Lower leg skin (tissue), 4 donors: ENCODE measurements around the gene CHTF18. TPM values are rescaled to one million over a fixed set of nuclear protein-coding genes. Genes with fewer than 3 reads are reported as not detected.

Source experiments
- DNase-seq, 2 donors: peaks; one replicate each; pipeline ENCODE4 v3.0.0-alpha.2; 2019; ENCODE audit warnings: low spot score in 2 of 2
- H3K4me3 ChIP-seq: fragments of 200-600 bp; sonication (generic); 2 replicates; pipeline ENCODE4 v1.5.1; 2017; ENCODE audit warnings: mild to moderate bottlenecking, low read depth; ENCODE audit not compliant: poor library complexity, severe bottlenecking
- POLR2A ChIP-seq, 2 donors: fragments of 450-650 bp; IDR thresholded peaks; one replicate each; pipeline ENCODE4 v1.6.1; 2016 to 2017; ENCODE audit warnings: antibody characterized with exemption in 2 of 2, mild to moderate bottlenecking in 1 of 2, moderate library complexity in 1 of 2
- WGBS, 2 donors: methylation state at CpG; one replicate each; pipeline ENCODE4 v1.1.5; 2018; 5-methylcytosine and 5-hydroxymethylcytosine counted together
- intact Hi-C: fragments of 100-400 bp; cut with DNase I; formaldehyde crosslinking; loops from one replicate; pipeline ENCODE4 v1.15.0; 2023; ENCODE audit warnings: low total_unique reads
- total RNA-seq, 4 donors: library from RNA; depleted of rRNA; stranded (reverse); fragments of >200 nt; gene quantifications; one replicate each; pipeline ENCODE4 v1.1.0, GENCODE V29; 2016
- TF ChIP-seq, protein P1 (sequence below), 3 donors: fragments of 450-650 bp; IDR thresholded peaks; one replicate each; pipeline ENCODE4 v1.5.1; 2016; ENCODE audit warnings: antibody characterized with exemption in 3 of 3, mild to moderate bottlenecking in 3 of 3, moderate library complexity in 2 of 3

CHTF18 gene
- total RNA-seq, 4 donors from 2014 or later: 4.6 to 23.4 (median 12.2) TPM

GRCh38 chr16:821751-822150 lies 33.3 kb downstream of the CHTF18 start:
- TF ChIP-seq, protein P1, sequence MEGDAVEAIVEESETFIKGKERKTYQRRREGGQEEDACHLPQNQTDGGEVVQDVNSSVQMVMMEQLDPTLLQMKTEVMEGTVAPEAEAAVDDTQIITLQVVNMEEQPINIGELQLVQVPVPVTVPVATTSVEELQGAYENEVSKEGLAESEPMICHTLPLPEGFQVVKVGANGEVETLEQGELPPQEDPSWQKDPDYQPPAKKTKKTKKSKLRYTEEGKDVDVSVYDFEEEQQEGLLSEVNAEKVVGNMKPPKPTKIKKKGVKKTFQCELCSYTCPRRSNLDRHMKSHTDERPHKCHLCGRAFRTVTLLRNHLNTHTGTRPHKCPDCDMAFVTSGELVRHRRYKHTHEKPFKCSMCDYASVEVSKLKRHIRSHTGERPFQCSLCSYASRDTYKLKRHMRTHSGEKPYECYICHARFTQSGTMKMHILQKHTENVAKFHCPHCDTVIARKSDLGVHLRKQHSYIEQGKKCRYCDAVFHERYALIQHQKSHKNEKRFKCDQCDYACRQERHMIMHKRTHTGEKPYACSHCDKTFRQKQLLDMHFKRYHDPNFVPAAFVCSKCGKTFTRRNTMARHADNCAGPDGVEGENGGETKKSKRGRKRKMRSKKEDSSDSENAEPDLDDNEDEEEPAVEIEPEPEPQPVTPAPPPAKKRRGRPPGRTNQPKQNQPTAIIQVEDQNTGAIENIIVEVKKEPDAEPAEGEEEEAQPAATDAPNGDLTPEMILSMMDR (IDR thresholded peaks at IDR 0.05): no peak
- TF ChIP-seq POLR2A (IDR thresholded peaks at IDR 0.05): no peak
- intact Hi-C loops: no loop called here
- H3K4me3 ChIP-seq: no peak overlapping the region
- WGBS, 2 donors: 63 to 74% methylated on average over 13 of the region's 13 CpGs
- no peak for DNase-seq

DNA sequence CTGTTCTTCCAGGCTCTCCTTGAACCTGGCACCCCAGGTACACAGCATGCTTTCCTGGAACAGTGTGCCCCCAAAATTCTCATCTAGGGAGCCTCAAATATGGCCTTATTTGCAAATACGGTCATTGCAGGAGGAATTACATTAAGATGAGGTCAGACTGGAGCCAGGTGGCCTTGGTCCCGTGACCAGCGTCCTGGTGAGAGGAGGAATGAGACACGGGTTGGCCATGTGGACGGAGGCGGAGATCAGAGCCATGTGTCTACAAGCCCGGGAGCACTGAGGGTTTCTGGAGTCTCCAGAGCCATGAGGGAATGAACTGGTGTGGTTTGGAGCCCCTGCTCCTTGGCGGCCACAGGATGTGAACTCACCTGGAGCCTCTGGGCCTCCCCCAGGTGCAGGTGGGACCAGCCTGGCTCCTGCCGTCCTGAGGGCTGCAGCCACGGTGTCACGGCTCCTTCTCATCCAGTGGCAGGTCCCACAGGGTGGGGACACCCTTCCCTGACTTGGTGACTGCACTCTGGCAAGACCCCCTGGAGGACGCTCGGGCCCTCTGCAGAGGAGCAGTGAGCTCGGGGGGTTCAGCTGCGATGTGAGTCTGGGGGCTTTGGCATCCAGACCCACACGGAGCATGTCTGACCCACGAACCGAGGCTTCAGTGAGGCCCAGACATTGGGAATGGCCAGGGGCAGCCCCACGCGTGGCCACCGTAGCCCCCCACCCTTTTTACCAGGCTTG lies 33.9 kb downstream of the CHTF18 start:
- DNase-seq: no peak
- intact Hi-C loops: no loop called here

GRCh38 chr16:822909-823297 lies 34.5 kb downstream of the CHTF18 start:
- TF ChIP-seq, protein P1 (IDR thresholded peaks at IDR 0.05): no peak
- TF ChIP-seq POLR2A (IDR thresholded peaks at IDR 0.05): no peak
- no peak overlapping the region for H3K4me3 ChIP-seq
- WGBS, 2 donors: 89 to 91% methylated on average over 9 of the region's 9 CpGs
- no peak for DNase-seq
- intact Hi-C loops: no loop called here

More for the DNA sequence above, 33.9 kb downstream of the CHTF18 start:
- 81 to 88% methylated on average over 17 to 18 of the region's 21 CpGs for WGBS, 2 donors
- no peak overlapping the region for H3K4me3 ChIP-seq
- TF ChIP-seq POLR2A (IDR thresholded peaks at IDR 0.05): no peak
- TF ChIP-seq, protein P1 (IDR thresholded peaks at IDR 0.05): no peak

GRCh38 chr16:824194-824593 lies 35.8 kb downstream of the CHTF18 start:
- H3K4me3 ChIP-seq: no peak overlapping the region
- TF ChIP-seq, protein P1 (IDR thresholded peaks at IDR 0.05): no peak
- no peak for TF ChIP-seq POLR2A (IDR thresholded peaks at IDR 0.05)
- 84 to 89% methylated on average over 17 to 21 of the region's 22 CpGs for WGBS, 2 donors
- intact Hi-C loops: no loop called here
- DNase-seq: no peak

GRCh38 chr16:824601-825000 lies 36.2 kb downstream of the CHTF18 start:
- DNase-seq: no peak
- no peak overlapping the region for H3K4me3 ChIP-seq
- TF ChIP-seq POLR2A (IDR thresholded peaks at IDR 0.05): no peak
- TF ChIP-seq, protein P1 (IDR thresholded peaks at IDR 0.05): no peak
- 93 to 94% methylated on average over 16 to 25 of the region's 25 CpGs for WGBS, 2 donors
- intact Hi-C loops: no loop called here
